H9 (cell line): ENCODE results near the gene MPHOSPH8. TPM values are rescaled to one million over a fixed set of nuclear protein-coding genes. Genes with fewer than 3 reads are reported as not detected.

Experiments used
- DNase-seq: peaks from one replicate; pipeline ENCODE4 v3.0.0-alpha.2; 2017
- H2AFZ ChIP-seq: one replicate; pipeline ENCODE4 v1.6.1; 2013; ENCODE audit warnings: mild to moderate bottlenecking, low read length, control low read depth, moderate library complexity
- H2AK5ac ChIP-seq: 2 replicates; pipeline ENCODE4 v1.6.1; 2013; ENCODE audit warnings: low read length, control low read depth, mixed read lengths; ENCODE audit not compliant: insufficient read length
- H2BK120ac ChIP-seq: one replicate; pipeline ENCODE4 v1.6.1; 2013; ENCODE audit warnings: low read depth, mild to moderate bottlenecking, low read length, control low read depth, inconsistent platforms; ENCODE audit not compliant: poor library complexity, severe bottlenecking
- H2BK12ac ChIP-seq: 2 replicates; pipeline ENCODE4 v1.6.1; 2013; ENCODE audit warnings: low read length, control low read depth, mixed read lengths, low read depth; ENCODE audit not compliant: insufficient read length
- H2BK15ac ChIP-seq: 2 replicates; pipeline ENCODE4 v1.6.1; 2013; ENCODE audit warnings: low read depth, low read length, control low read depth
- H2BK20ac ChIP-seq: one replicate; pipeline ENCODE4 v1.6.1; 2013; ENCODE audit warnings: low read depth, mild to moderate bottlenecking, low read length, control low read depth, inconsistent platforms; ENCODE audit not compliant: poor library complexity, severe bottlenecking
- H2BK5ac ChIP-seq: 2 replicates; pipeline ENCODE4 v1.6.1; 2013; ENCODE audit warnings: low read length, control low read depth, mixed read lengths; ENCODE audit not compliant: insufficient read length
- H3K14ac ChIP-seq: 2 replicates; pipeline ENCODE4 v1.6.1; 2013; ENCODE audit warnings: low read length, control low read depth; ENCODE audit not compliant: insufficient read depth
- H3K18ac ChIP-seq: 2 replicates; pipeline ENCODE4 v1.6.1; 2013; ENCODE audit warnings: low read depth, mild to moderate bottlenecking, mixed read lengths, low read length, control low read depth; ENCODE audit not compliant: insufficient read length
- H3K23ac ChIP-seq: 2 replicates; pipeline ENCODE4 v1.6.1; 2013; ENCODE audit warnings: low read length, control low read depth, mixed read lengths, low read depth; ENCODE audit not compliant: insufficient read length
- H3K23me2 ChIP-seq: 2 replicates; pipeline ENCODE4 v1.6.1; 2013; ENCODE audit warnings: low read depth, mild to moderate bottlenecking, mixed read lengths, low read length, control low read depth; ENCODE audit not compliant: insufficient read length, poor library complexity, severe bottlenecking
- H3K27ac ChIP-seq: 2 replicates; pipeline ENCODE4 v1.5.1; 2013; ENCODE audit warnings: low read length, control low read depth, mixed read lengths, low read depth; ENCODE audit not compliant: insufficient read length
- H3K27me3 ChIP-seq: 2 replicates; pipeline ENCODE4 v1.6.1; 2013; ENCODE audit warnings: low read length, control low read depth, inconsistent platforms; ENCODE audit not compliant: insufficient read depth
- H3K4ac ChIP-seq: 2 replicates; pipeline ENCODE4 v1.6.1; 2013; ENCODE audit warnings: low read depth, mild to moderate bottlenecking, control low read depth, inconsistent platforms, low read length, moderate library complexity
- H3K4me1 ChIP-seq: 2 replicates; pipeline ENCODE4 v1.6.1; 2013; ENCODE audit warnings: low read length, control low read depth, inconsistent platforms; ENCODE audit not compliant: insufficient read depth
- H3K4me2 ChIP-seq: 2 replicates; pipeline ENCODE4 v1.6.1; 2013; ENCODE audit warnings: low read length, control low read depth, mixed read lengths; ENCODE audit not compliant: insufficient read length, insufficient read depth
- H3K56ac ChIP-seq: 2 replicates; pipeline ENCODE4 v1.6.1; 2013; ENCODE audit warnings: low read depth, mild to moderate bottlenecking, mixed read lengths, low read length, control low read depth; ENCODE audit not compliant: insufficient read length
- H3K79me1 ChIP-seq: 2 replicates; pipeline ENCODE4 v1.6.1; 2013; ENCODE audit warnings: low read depth, mild to moderate bottlenecking, moderate library complexity, low read length, control low read depth, inconsistent platforms; ENCODE audit not compliant: insufficient read depth, poor library complexity, severe bottlenecking
- H3K79me2 ChIP-seq: 2 replicates; pipeline ENCODE4 v1.6.1; 2013; ENCODE audit warnings: low read length, control low read depth, inconsistent platforms; ENCODE audit not compliant: insufficient read depth
- H3K9ac ChIP-seq: 2 replicates; pipeline ENCODE4 v1.6.1; 2013; ENCODE audit warnings: low read length, control low read depth, mixed read lengths; ENCODE audit not compliant: insufficient read length; ENCODE audit errors: extremely low read depth
- H3K9me3 ChIP-seq: one replicate; pipeline ENCODE4 v1.6.1; 2013; ENCODE audit warnings: low read depth, low read length, inconsistent platforms; ENCODE audit not compliant: control insufficient read depth
- H3T11ph ChIP-seq: one replicate; pipeline ENCODE4 v1.6.1; 2013; ENCODE audit warnings: mild to moderate bottlenecking, low read length, control low read depth, inconsistent platforms
- H4K20me1 ChIP-seq: one replicate; pipeline ENCODE4 v1.6.1; 2013; ENCODE audit not compliant: control insufficient read depth, insufficient read length, insufficient read depth
- H4K5ac ChIP-seq: 2 replicates; pipeline ENCODE4 v1.6.1; 2013; ENCODE audit warnings: low read depth, mild to moderate bottlenecking, mixed read lengths, low read length, control low read depth; ENCODE audit not compliant: insufficient read length
- H4K8ac ChIP-seq: replicated peaks from 2 replicates; pipeline ENCODE4 v1.6.1; 2013; ENCODE audit warnings: low read length, control low read depth, mixed read lengths, low read depth; ENCODE audit not compliant: insufficient read length
- H4K91ac ChIP-seq: 2 replicates; pipeline ENCODE4 v1.6.1; 2013; ENCODE audit warnings: low read depth, mild to moderate bottlenecking, moderate library complexity, mixed read lengths, low read length, control low read depth; ENCODE audit not compliant: insufficient read length
- H3K27ac Mint-ChIP-seq, 3 experiments: 2 replicates in 2 of 3; 3 replicates in 1 of 3; pipeline ENCODE4 v1.8.0; 2020 to 2021; ENCODE audit warnings: mixed read lengths in 3 of 3, mild to moderate bottlenecking in 1 of 3, moderate library complexity in 1 of 3
- H3K27me3 Mint-ChIP-seq: 2 replicates; pipeline ENCODE4 v1.8.0; 2021; ENCODE audit warnings: low read depth, mild to moderate bottlenecking, moderate library complexity, mixed read lengths
- H3K36me3 Mint-ChIP-seq, 3 experiments: 2 replicates in 2 of 3; 3 replicates in 1 of 3; pipeline ENCODE4 v1.8.0; 2020 to 2021; ENCODE audit warnings: low read depth in 3 of 3, mixed read lengths in 3 of 3; ENCODE audit not compliant: insufficient read depth in 1 of 3
- H3K4me1 Mint-ChIP-seq, 2 experiments: 2 replicates each; pipeline ENCODE4 v1.8.0; 2020; ENCODE audit warnings: mixed read lengths in 2 of 2
- H3K4me3 Mint-ChIP-seq, 2 experiments: 2 replicates in 1 of 2; 3 replicates in 1 of 2; pipeline ENCODE4 v1.8.0; 2020 to 2021; ENCODE audit warnings: mild to moderate bottlenecking in 2 of 2, mixed read lengths in 2 of 2, moderate library complexity in 1 of 2
- H3K9me3 Mint-ChIP-seq, 2 experiments: 2 replicates in 1 of 2; 3 replicates in 1 of 2; pipeline ENCODE4 v1.8.0; 2020; ENCODE audit warnings: mild to moderate bottlenecking in 2 of 2, mixed read lengths in 2 of 2, moderate library complexity in 1 of 2
- WGBS: extraction: QIAGEN DNeasy Blood & Tissue Kit; methylation state at CpG from one replicate; pipeline ENCODE4 v1.1.7; 2013; ENCODE audit warnings: missing lambda C conversion rate, low lambda C conversion rate, mixed read lengths; ENCODE audit not compliant: insufficient read length; ENCODE audit errors: extremely low coverage; 5-methylcytosine and 5-hydroxymethylcytosine counted together
- total RNA-seq: library from RNA; stranded (reverse); gene quantifications from 2 replicates; pipeline ENCODE4 v1.2.1, GENCODE V29; 2021
- TF ChIP-seq, protein P1 (sequence below): fragments of 200-600 bp; sonication (generic); conservative IDR thresholded peaks from 3 replicates; pipeline ENCODE4 v1.8.0; 2021; ENCODE audit warnings: antibody characterized with exemption, mild to moderate bottlenecking

Gene MPHOSPH8
- total RNA-seq, 1 experiment from 2014 or later: 21.1 TPM

DNA sequence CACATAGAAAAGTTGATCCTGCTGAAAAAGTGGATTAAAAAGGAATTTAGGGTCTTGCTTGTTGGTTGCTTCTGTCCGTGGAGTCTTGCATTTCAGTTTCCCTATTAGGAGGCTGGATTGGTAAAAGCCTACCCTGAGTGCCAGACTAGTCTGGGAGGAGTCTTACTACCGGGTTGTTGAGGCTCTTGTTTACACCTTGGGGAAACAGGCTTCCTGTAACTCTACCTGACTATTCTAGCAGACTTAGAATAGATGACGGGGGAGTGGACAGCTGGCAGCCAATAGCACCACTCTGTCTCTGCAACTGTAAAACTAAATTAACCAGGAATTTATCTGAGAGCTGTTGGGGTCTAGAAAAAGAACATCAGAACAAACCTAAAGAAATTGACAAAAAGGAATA lies 11.3 kb upstream of the MPHOSPH8 start:
- DNase-seq: no peak
- Histone ChIP-seq H3K27me3 (no peaks in the 10 kb centered on the region), H2AFZ (no peak overlapping the region), H3K18ac (no peak overlapping the region), H2AK5ac (no peak overlapping the region), H3K23me2 (no peaks in the 10 kb centered on the region), H3K4me1 (no peaks in the 10 kb centered on the region), H4K91ac (no peak overlapping the region), H3K14ac (no peak overlapping the region), H4K5ac (no peak overlapping the region), H3K4ac (no peak overlapping the region), H3K4me2 (no peak overlapping the region), H4K20me1 (no peaks in the 10 kb centered on the region), H2BK15ac (no peak overlapping the region), H3K79me1 (no peaks in the 10 kb centered on the region), H3K9ac (no peak overlapping the region), H4K8ac (no peak overlapping the region), H2BK20ac (no peak overlapping the region), H2BK120ac (no peak overlapping the region), H2BK12ac (no peak overlapping the region), H3K9me3 (no peaks in the 10 kb centered on the region), H3K56ac (no peak overlapping the region), H3K23ac (no peak overlapping the region), H2BK5ac (no peak overlapping the region), H3K27ac (no peak overlapping the region), H3K79me2 (no peaks in the 10 kb centered on the region), H3T11ph (no peak overlapping the region)
- no peak overlapping the region for H3K27ac Mint-ChIP-seq
- H3K27me3 Mint-ChIP-seq: no peaks in the 10 kb centered on the region; the same call in 1 of the 2 replicates
- H3K4me3 Mint-ChIP-seq: no peak overlapping the region
- peaks cover 57 to 65% of the 10 kb centered on the region in 2 experiments for H3K9me3 Mint-ChIP-seq
- WGBS: no CpG with 5 or more reads among the region's 3 CpGs
- TF ChIP-seq, protein P1, sequence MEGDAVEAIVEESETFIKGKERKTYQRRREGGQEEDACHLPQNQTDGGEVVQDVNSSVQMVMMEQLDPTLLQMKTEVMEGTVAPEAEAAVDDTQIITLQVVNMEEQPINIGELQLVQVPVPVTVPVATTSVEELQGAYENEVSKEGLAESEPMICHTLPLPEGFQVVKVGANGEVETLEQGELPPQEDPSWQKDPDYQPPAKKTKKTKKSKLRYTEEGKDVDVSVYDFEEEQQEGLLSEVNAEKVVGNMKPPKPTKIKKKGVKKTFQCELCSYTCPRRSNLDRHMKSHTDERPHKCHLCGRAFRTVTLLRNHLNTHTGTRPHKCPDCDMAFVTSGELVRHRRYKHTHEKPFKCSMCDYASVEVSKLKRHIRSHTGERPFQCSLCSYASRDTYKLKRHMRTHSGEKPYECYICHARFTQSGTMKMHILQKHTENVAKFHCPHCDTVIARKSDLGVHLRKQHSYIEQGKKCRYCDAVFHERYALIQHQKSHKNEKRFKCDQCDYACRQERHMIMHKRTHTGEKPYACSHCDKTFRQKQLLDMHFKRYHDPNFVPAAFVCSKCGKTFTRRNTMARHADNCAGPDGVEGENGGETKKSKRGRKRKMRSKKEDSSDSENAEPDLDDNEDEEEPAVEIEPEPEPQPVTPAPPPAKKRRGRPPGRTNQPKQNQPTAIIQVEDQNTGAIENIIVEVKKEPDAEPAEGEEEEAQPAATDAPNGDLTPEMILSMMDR: no peak
- no peaks in the 10 kb centered on the region for H3K4me1 Mint-ChIP-seq
- peaks cover 14 to 16% (median 16%) of the 10 kb centered on the region in 3 experiments for H3K36me3 Mint-ChIP-seq
